Activated gamma-delta T cell (primary cell): Measurements from ENCODE around the gene KIF12.
"Not testable (repeated sequence)": the region's sequence is repeated elsewhere in the genome, so short reads cannot be mapped to it uniquely, and the experiment has no call there.

Source experiments
- DNase-seq: peaks from one replicate; lab custom pipeline; 2025; lab: John Stamatoyannopoulos, UW

KIF12 gene

GRCh38 chr9:114046237-114046755 is 52.8 kb downstream of the KIF12 start:
- DNase-seq, result no peak

GRCh38 chr9:114043660-114044059 is 55.4 kb downstream of the KIF12 start:
- not testable (repeated sequence) for DNase-seq
